Fibroblast of lung (primary cell): ENCODE data around the gene PLA2G5.

Source experiments
- EZH2 ChIP-seq: IDR thresholded peaks from 2 replicates; pipeline ENCODE4 v1.5.1; 2012; ENCODE audit warnings: low read length, control low read depth, mild to moderate bottlenecking; ENCODE audit errors: missing control alignments
- TF ChIP-seq, protein P1 (sequence below), 2 donors: IDR thresholded peaks in 1 of 2; conservative IDR thresholded peaks in 1 of 2; 1 replicate in 1 of 2; 2 replicates in 1 of 2; pipeline ENCODE4 v1.5.1; 2011 to 2012; ENCODE audit warnings: low read length in 2 of 2, control low read depth in 1 of 2, inconsistent platforms in 1 of 2, low read depth in 1 of 2, mild to moderate bottlenecking in 1 of 2

DNA sequence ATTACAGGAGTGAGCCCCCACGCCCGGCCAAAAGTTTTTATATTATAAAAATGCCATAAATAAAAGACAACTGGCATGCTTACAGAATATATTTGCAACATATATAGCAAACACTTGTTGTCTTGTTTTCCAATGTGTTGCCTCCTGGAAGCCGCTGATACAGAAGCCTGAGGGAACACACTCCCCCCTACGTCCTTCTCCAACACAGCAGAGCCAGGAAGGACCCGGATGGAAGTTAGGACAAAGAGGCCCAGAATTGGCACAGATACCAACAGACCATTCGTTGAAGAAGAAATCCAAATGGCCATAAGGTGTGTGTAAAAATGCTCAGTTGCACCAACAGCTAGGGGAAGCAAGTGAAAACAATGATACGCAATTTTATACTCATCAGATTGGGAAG, 1.3 kb upstream of the PLA2G5 start:
- TF ChIP-seq, protein P1, sequence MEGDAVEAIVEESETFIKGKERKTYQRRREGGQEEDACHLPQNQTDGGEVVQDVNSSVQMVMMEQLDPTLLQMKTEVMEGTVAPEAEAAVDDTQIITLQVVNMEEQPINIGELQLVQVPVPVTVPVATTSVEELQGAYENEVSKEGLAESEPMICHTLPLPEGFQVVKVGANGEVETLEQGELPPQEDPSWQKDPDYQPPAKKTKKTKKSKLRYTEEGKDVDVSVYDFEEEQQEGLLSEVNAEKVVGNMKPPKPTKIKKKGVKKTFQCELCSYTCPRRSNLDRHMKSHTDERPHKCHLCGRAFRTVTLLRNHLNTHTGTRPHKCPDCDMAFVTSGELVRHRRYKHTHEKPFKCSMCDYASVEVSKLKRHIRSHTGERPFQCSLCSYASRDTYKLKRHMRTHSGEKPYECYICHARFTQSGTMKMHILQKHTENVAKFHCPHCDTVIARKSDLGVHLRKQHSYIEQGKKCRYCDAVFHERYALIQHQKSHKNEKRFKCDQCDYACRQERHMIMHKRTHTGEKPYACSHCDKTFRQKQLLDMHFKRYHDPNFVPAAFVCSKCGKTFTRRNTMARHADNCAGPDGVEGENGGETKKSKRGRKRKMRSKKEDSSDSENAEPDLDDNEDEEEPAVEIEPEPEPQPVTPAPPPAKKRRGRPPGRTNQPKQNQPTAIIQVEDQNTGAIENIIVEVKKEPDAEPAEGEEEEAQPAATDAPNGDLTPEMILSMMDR (conservative IDR thresholded peaks at IDR 0.05 in 1 of 2, IDR thresholded peaks at IDR 0.05 in 1 of 2; ENCODE audit: low read depth in 1 of 2, low read length in 2 of 2): no peak
- no peak for TF ChIP-seq EZH2
